Endothelial cell of umbilical vein (primary cell): ENCODE measurements around the gene ARID1B. TPM values are rescaled to one million over a fixed set of nuclear protein-coding genes. Genes with fewer than 3 reads are reported as not detected.

Experiments used
- BruUV-seq: library from RNA; stranded (reverse); fragments of 400-500 nt; replicated peaks from 2 replicates; lab custom pipeline; 2021; lab: Mats Ljungman, UMichigan
- CTCF ChIA-PET: fragments of 300-600, 350-600 bp; sonication (Branson Sonifier 250); formaldehyde crosslinking; loops from one replicate; lab custom pipeline; 2021; ENCODE audit warnings: antibody characterized with exemption, inconsistent platforms; lab: Charles Lee
- POLR2A ChIA-PET: fragments of 300-600, 350-600 bp; sonication (Branson Sonifier 250); formaldehyde crosslinking; loops from one replicate; lab custom pipeline; 2021; ENCODE audit warnings: antibody characterized with exemption, inconsistent platforms; lab: Charles Lee
- DNase-seq: peaks from one replicate; pipeline ENCODE4 v3.0.0-alpha.2; 2011; ENCODE audit warnings: low read depth, low spot score
- FAIRE-seq: peaks from 2 replicates; lab custom pipeline; 2011; peaks lifted over from hg19 to GRCh38; lab: Jason Lieb, UNC
- H2AFZ ChIP-seq: 2 replicates; pipeline ENCODE4 v1.6.0; 2012; ENCODE audit warnings: low read depth, low read length, control low read depth, inconsistent platforms
- H3K27ac ChIP-seq: 2 replicates; pipeline ENCODE4 v1.5.1; 2011; ENCODE audit warnings: low read depth, mild to moderate bottlenecking, control low read depth, low read length, moderate library complexity; ENCODE audit not compliant: insufficient read depth
- H3K27me3 ChIP-seq, 2 experiments: 2 replicates each; pipeline versions ENCODE4 v1.6.0 to v1.6.1; 2011; ENCODE audit warnings: low read length in 2 of 2, mixed read lengths in 1 of 2; ENCODE audit not compliant: control insufficient read depth in 2 of 2, insufficient read depth in 2 of 2
- H3K36me3 ChIP-seq, 2 experiments: 2 replicates in 1 of 2; 3 replicates in 1 of 2; pipeline ENCODE4 v1.5.1; 2011; ENCODE audit warnings: low read length in 2 of 2, mild to moderate bottlenecking in 1 of 2, moderate library complexity in 1 of 2; ENCODE audit not compliant: control insufficient read depth in 2 of 2, insufficient read depth in 2 of 2; ENCODE audit errors: extremely low read depth in 1 of 2
- H3K4me1 ChIP-seq: 3 replicates; pipeline ENCODE4 v1.5.1; 2011; ENCODE audit warnings: mild to moderate bottlenecking, low read length; ENCODE audit not compliant: control insufficient read depth, insufficient read depth; ENCODE audit errors: extremely low read depth
- H3K4me2 ChIP-seq: 2 replicates; pipeline ENCODE4 v1.6.1; 2011; ENCODE audit warnings: low read length, control low read depth, mixed read lengths; ENCODE audit not compliant: insufficient read depth
- H3K4me3 ChIP-seq, 3 experiments: fragments of 200-600 bp in 1 of 3; sonication (generic), shearing (Covaris generic) in 1 of 3; replicated peaks in 1 of 3; 2 replicates each; pipeline ENCODE4 v1.5.1; 2011 to 2016; ENCODE audit warnings: control low read depth in 3 of 3, low read length in 3 of 3, mild to moderate bottlenecking in 2 of 3, inconsistent platforms in 1 of 3, low read depth in 1 of 3, moderate library complexity in 1 of 3; ENCODE audit not compliant: insufficient read depth in 1 of 3
- H3K79me2 ChIP-seq: 2 replicates; pipeline ENCODE4 v1.6.0; 2012; ENCODE audit warnings: low read length, inconsistent platforms; ENCODE audit not compliant: control insufficient read depth, insufficient read depth
- H3K9ac ChIP-seq: replicated peaks from 2 replicates; pipeline ENCODE3; 2011; ENCODE audit warnings: low read length, control low read depth; ENCODE audit not compliant: insufficient read depth; ENCODE audit errors: extremely low read depth
- H3K9me1 ChIP-seq: replicated peaks from 3 replicates; pipeline ENCODE4 v1.6.0; 2011; ENCODE audit warnings: mild to moderate bottlenecking, low read length; ENCODE audit not compliant: control insufficient read depth, insufficient read depth; ENCODE audit errors: extremely low read depth
- H3K9me3 ChIP-seq: replicated peaks from 2 replicates; pipeline ENCODE4 v1.5.1; 2012; ENCODE audit warnings: low read length, inconsistent platforms; ENCODE audit not compliant: control insufficient read depth, insufficient read depth
- H4K20me1 ChIP-seq: replicated peaks from 2 replicates; pipeline ENCODE3; 2011; ENCODE audit warnings: mild to moderate bottlenecking, low read length; ENCODE audit not compliant: control insufficient read depth, insufficient read depth; ENCODE audit errors: extremely low read depth
- CTCF ChIP-seq, 2 donors: IDR thresholded peaks; 1 replicate in 1 of 2; 2 replicates in 1 of 2; pipeline ENCODE4 v1.5.1; 2011; ENCODE audit warnings: low read length in 2 of 2, mild to moderate bottlenecking in 2 of 2, moderate library complexity in 2 of 2, control low read depth in 1 of 2, inconsistent platforms in 1 of 2, low read depth in 1 of 2; ENCODE audit not compliant: insufficient read depth in 1 of 2; ENCODE audit errors: extremely low read depth in 1 of 2
- EZH2 ChIP-seq: IDR thresholded peaks from 2 replicates; pipeline ENCODE4 v1.6.1; 2012; ENCODE audit warnings: borderline replicate concordance, low read depth, mild to moderate bottlenecking, moderate library complexity, low read length, inconsistent platforms; ENCODE audit not compliant: severe bottlenecking
- FOS ChIP-seq: IDR thresholded peaks from 2 replicates; pipeline ENCODE4 v1.6.1; 2011; ENCODE audit warnings: mild to moderate bottlenecking, low read length, moderate library complexity, borderline replicate concordance; ENCODE audit not compliant: insufficient read depth
- GATA2 ChIP-seq: IDR thresholded peaks from 2 replicates; pipeline ENCODE4 v1.7.0; 2011; ENCODE audit warnings: low read depth, mild to moderate bottlenecking, moderate library complexity, mixed read lengths, low read length; ENCODE audit not compliant: insufficient read length, insufficient read depth
- JUN ChIP-seq: IDR thresholded peaks from 2 replicates; pipeline ENCODE4 v1.6.1; 2011; ENCODE audit warnings: borderline replicate concordance, low read depth; ENCODE audit not compliant: insufficient read length, insufficient read depth
- MAX ChIP-seq: IDR thresholded peaks from 2 replicates; pipeline ENCODE4 v1.6.1; 2011; ENCODE audit not compliant: insufficient read depth, insufficient read length
- MYC ChIP-seq: IDR thresholded peaks from one replicate; pipeline ENCODE4 v1.6.1; 2011; ENCODE audit warnings: mild to moderate bottlenecking, low read depth, low read length
- POLR2A ChIP-seq: IDR thresholded peaks from 2 replicates; pipeline ENCODE4 v1.6.1; 2012; ENCODE audit warnings: low read depth, mild to moderate bottlenecking, control low read depth, low read length
- POLR2AphosphoS5 ChIP-seq: IDR thresholded peaks from 2 replicates; pipeline ENCODE4 v1.6.1; 2012; ENCODE audit warnings: low read depth, mild to moderate bottlenecking, control low read depth, low read length, moderate library complexity; ENCODE audit not compliant: insufficient read depth
- dilution Hi-C: fragments of 300-500 bp; cut with MboI; formaldehyde crosslinking; loops from one replicate; pipeline ENCODE4 v1.15.0; 2019; ENCODE audit warnings: low sequenced_read_pairs; ENCODE audit not compliant: extremely low pct_ligation_motif_present
- intact Hi-C: fragments of 100-400 bp; cut with micrococcal nuclease; formaldehyde crosslinking; loops from one replicate; pipeline ENCODE4 v1.10.0; 2022
- polyA plus RNA-seq, 4 experiments: library from polyadenylated mRNA; depleted of rRNA in 3 of 4; stranded (reverse) in 3 of 4; unstranded in 1 of 4; fragments of >200 nt; gene quantifications; 2 replicates each; pipeline versions ENCODE4 v1.2.1 to v1.2.3, GENCODE V29; 2011 to 2012; ENCODE audit warnings: missing spikeins in 1 of 4
- total RNA-seq: library from RNA; stranded (reverse); gene quantifications from 2 replicates; pipeline ENCODE4 v1.2.3, GENCODE V29; 2021

ARID1B gene
- total and polyA plus RNA-seq, 2 donors (not counting 3 experiments of a cell fraction or from before 2014, with no cell fraction given) = 21.8 to 89.5 TPM

- POLR2A ChIA-PET = interaction anchor here (0.6 kb wide), 1 partner anchor 291 kb away, joined by 8 read pairs; no protein-coding TSS in a partner anchor
- Histone ChIP-seq H2AFZ (no peak overlapping the region), H4K20me1 (peaks cover 6% of the 10 kb centered on the region), H3K9me3 (no peaks in the 10 kb centered on the region), H3K27ac (no peak overlapping the region), H3K4me1 (no peaks in the 10 kb centered on the region), H3K9me1 (peaks cover 3% of the 10 kb centered on the region), H3K9ac (no peak overlapping the region), H3K27me3 (no peaks in the 10 kb centered on the region), H3K36me3 (no peaks in the 10 kb centered on the region), H3K4me3 (no peak overlapping the region), H3K79me2 (peaks cover 32% of the 10 kb centered on the region), H3K4me2 (no peak overlapping the region)
- intact Hi-C loops (no loop called here), dilution Hi-C loops (no loop called here)
- CTCF ChIA-PET = no interaction called here
- no peak for TF ChIP-seq POLR2A
- no peak for TF ChIP-seq JUN
- TF ChIP-seq MYC = no peak
- no peak for TF ChIP-seq FOS
- no peak for TF ChIP-seq MAX
- TF ChIP-seq CTCF (IDR thresholded peaks at IDR 0.05; ENCODE audit: extremely low read depth in 1 of 2, insufficient read depth in 1 of 2, low read depth in 1 of 2, low read length in 2 of 2) = no peak
- no peak for TF ChIP-seq POLR2AphosphoS5
- no peak for TF ChIP-seq GATA2
- TF ChIP-seq EZH2 = no peak
- FAIRE-seq (no peak), DNase-seq (no peak)
- BruUV-seq = no TSS peak
These were observed 142.7 kb downstream of the ARID1B start for GRCh38 chr6:156919814-156920369.
